Measurements from ENCODE around the gene SUFU. TPM values are rescaled to one million over a fixed set of nuclear protein-coding genes. Genes with fewer than 3 reads are reported as not detected.
A peak's percentile ranks its signal among the peaks of the same experiment; 100 is the strongest.

SUFU gene
- total and polyA plus RNA-seq, 2 of the 13 experiments (the other 11 are each of a cell fraction or from before 2014, with no cell fraction given), result 2.9 to 5.5 TPM

DNA sequence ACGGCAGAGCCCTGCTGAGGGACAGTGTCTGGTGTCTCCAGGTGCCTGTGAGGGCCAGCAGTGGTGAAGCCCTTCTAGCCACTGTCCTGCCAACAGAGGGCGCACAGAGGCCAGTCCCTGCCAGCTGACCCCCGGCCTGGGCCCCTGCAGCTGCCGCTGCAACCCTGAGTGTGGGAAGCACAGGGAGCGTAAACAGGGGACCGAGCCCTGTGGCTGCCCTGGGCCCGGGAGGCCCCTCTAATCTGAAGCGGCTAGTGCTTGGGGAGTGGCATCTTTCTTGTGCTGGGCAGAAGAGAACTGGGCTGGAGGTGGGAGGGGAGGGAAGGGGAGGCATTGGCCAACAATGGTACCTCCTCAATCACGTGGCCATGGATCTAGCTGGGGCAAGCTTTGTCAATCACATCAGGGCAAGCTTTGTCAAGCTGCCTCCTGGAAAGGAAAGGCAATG, 175.1 kb downstream of the SUFU start (continued):
- TF ChIP-seq, protein P1, sequence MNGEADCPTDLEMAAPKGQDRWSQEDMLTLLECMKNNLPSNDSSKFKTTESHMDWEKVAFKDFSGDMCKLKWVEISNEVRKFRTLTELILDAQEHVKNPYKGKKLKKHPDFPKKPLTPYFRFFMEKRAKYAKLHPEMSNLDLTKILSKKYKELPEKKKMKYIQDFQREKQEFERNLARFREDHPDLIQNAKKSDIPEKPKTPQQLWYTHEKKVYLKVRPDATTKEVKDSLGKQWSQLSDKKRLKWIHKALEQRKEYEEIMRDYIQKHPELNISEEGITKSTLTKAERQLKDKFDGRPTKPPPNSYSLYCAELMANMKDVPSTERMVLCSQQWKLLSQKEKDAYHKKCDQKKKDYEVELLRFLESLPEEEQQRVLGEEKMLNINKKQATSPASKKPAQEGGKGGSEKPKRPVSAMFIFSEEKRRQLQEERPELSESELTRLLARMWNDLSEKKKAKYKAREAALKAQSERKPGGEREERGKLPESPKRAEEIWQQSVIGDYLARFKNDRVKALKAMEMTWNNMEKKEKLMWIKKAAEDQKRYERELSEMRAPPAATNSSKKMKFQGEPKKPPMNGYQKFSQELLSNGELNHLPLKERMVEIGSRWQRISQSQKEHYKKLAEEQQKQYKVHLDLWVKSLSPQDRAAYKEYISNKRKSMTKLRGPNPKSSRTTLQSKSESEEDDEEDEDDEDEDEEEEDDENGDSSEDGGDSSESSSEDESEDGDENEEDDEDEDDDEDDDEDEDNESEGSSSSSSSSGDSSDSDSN (CRISPR knock-in tag; IDR thresholded peaks at IDR 0.05), result peak; percentile 59; the same call in 1 of the 2 replicates
- 0 out of 2 replicates have a peak, but pooled peaks have one; percentile 28 for TF ChIP-seq HIVEP1 (CRISPR knock-in tag; IDR thresholded peaks at IDR 0.05)
- TF ChIP-seq TBX2 (CRISPR knock-in tag; IDR thresholded peaks at IDR 0.05; ENCODE audit: borderline replicate concordance), result peak; percentile 30; the same call in 1 of the 2 replicates
- no peak for TF ChIP-seq SMARCE1 (IDR thresholded peaks at IDR 0.05; ENCODE audit: borderline replicate concordance)
- TF ChIP-seq, protein P2, sequence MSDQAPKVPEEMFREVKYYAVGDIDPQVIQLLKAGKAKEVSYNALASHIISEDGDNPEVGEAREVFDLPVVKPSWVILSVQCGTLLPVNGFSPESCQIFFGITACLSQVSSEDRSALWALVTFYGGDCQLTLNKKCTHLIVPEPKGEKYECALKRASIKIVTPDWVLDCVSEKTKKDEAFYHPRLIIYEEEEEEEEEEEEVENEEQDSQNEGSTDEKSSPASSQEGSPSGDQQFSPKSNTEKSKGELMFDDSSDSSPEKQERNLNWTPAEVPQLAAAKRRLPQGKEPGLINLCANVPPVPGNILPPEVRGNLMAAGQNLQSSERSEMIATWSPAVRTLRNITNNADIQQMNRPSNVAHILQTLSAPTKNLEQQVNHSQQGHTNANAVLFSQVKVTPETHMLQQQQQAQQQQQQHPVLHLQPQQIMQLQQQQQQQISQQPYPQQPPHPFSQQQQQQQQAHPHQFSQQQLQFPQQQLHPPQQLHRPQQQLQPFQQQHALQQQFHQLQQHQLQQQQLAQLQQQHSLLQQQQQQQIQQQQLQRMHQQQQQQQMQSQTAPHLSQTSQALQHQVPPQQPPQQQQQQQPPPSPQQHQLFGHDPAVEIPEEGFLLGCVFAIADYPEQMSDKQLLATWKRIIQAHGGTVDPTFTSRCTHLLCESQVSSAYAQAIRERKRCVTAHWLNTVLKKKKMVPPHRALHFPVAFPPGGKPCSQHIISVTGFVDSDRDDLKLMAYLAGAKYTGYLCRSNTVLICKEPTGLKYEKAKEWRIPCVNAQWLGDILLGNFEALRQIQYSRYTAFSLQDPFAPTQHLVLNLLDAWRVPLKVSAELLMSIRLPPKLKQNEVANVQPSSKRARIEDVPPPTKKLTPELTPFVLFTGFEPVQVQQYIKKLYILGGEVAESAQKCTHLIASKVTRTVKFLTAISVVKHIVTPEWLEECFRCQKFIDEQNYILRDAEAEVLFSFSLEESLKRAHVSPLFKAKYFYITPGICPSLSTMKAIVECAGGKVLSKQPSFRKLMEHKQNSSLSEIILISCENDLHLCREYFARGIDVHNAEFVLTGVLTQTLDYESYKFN (CRISPR knock-in tag; conservative IDR thresholded peaks at IDR 0.05), result peak; percentile 58
- TF ChIP-seq, protein P3, sequence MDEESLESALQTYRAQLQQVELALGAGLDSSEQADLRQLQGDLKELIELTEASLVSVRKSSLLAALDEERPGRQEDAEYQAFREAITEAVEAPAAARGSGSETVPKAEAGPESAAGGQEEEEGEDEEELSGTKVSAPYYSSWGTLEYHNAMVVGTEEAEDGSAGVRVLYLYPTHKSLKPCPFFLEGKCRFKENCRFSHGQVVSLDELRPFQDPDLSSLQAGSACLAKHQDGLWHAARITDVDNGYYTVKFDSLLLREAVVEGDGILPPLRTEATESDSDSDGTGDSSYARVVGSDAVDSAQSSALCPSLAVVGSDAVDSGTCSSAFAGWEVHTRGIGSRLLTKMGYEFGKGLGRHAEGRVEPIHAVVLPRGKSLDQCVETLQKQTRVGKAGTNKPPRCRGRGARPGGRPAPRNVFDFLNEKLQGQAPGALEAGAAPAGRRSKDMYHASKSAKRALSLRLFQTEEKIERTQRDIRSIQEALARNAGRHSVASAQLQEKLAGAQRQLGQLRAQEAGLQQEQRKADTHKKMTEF (CRISPR knock-in tag; IDR thresholded peaks at IDR 0.05), result peak; percentile 72
- TF ChIP-seq, protein P4, sequence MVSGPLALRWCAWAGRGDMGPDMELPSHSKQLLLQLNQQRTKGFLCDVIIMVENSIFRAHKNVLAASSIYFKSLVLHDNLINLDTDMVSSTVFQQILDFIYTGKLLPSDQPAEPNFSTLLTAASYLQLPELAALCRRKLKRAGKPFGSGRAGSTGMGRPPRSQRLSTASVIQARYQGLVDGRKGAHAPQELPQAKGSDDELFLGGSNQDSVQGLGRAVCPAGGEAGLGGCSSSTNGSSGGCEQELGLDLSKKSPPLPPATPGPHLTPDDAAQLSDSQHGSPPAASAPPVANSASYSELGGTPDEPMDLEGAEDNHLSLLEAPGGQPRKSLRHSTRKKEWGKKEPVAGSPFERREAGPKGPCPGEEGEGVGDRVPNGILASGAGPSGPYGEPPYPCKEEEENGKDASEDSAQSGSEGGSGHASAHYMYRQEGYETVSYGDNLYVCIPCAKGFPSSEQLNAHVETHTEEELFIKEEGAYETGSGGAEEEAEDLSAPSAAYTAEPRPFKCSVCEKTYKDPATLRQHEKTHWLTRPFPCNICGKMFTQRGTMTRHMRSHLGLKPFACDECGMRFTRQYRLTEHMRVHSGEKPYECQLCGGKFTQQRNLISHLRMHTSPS (CRISPR knock-in tag; IDR thresholded peaks at IDR 0.05; ENCODE audit: low read depth), result peak; percentile 48; the same call in 1 of the 2 replicates
- TF ChIP-seq, protein P5, sequence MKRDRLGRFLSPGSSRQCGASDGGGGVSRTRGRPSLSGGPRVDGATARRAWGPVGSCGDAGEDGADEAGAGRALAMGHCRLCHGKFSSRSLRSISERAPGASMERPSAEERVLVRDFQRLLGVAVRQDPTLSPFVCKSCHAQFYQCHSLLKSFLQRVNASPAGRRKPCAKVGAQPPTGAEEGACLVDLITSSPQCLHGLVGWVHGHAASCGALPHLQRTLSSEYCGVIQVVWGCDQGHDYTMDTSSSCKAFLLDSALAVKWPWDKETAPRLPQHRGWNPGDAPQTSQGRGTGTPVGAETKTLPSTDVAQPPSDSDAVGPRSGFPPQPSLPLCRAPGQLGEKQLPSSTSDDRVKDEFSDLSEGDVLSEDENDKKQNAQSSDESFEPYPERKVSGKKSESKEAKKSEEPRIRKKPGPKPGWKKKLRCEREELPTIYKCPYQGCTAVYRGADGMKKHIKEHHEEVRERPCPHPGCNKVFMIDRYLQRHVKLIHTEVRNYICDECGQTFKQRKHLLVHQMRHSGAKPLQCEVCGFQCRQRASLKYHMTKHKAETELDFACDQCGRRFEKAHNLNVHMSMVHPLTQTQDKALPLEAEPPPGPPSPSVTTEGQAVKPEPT (CRISPR knock-in tag; IDR thresholded peaks at IDR 0.05; ENCODE audit: low read depth), result 0 out of 2 replicates have a peak, but pooled peaks have one; percentile 55
- TF ChIP-seq ISL2 (CRISPR knock-in tag; IDR thresholded peaks at IDR 0.05), result peak; percentile 36; the same call in 1 of the 2 replicates
- no peak for TF ChIP-seq CAMTA2 (CRISPR knock-in tag; IDR thresholded peaks at IDR 0.05; ENCODE audit: borderline replicate concordance)
- no peak for TF ChIP-seq AKAP8 (CRISPR knock-in tag; IDR thresholded peaks at IDR 0.05)
- TF ChIP-seq, protein P6, sequence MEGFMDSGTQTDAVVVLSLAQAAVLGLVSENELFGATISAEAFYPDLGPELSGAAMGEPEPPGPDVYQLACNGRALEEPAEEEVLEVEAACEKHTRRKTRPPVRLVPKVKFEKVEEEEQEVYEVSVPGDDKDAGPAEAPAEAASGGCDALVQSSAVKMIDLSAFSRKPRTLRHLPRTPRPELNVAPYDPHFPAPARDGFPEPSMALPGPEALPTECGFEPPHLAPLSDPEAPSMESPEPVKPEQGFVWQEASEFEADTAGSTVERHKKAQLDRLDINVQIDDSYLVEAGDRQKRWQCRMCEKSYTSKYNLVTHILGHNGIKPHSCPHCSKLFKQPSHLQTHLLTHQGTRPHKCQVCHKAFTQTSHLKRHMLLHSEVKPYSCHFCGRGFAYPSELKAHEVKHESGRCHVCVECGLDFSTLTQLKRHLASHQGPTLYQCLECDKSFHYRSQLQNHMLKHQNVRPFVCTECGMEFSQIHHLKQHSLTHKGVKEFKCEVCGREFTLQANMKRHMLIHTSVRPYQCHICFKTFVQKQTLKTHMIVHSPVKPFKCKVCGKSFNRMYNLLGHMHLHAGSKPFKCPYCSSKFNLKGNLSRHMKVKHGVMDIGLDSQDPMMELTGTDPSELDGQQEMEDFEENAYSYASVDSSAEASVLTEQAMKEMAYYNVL (CRISPR knock-in tag; IDR thresholded peaks at IDR 0.05; ENCODE audit: borderline replicate concordance), result peak; percentile 43; the same call in 1 of the 2 replicates
- no peak for TF ChIP-seq RFX3 (CRISPR knock-in tag; IDR thresholded peaks at IDR 0.05)
- TF ChIP-seq SAP130 (CRISPR knock-in tag; IDR thresholded peaks at IDR 0.05; ENCODE audit: low read depth), result peak; percentile 80
- TF ChIP-seq HOXA5 (CRISPR knock-in tag; IDR thresholded peaks at IDR 0.05), result no peak
- peak; percentile 74 for TF ChIP-seq POGZ (CRISPR knock-in tag; IDR thresholded peaks at IDR 0.05)

Data from HepG2 (cell line).